NCI-H2029 treated with DMSO at 0.1 percent for 48 hours (cell line): Measurements from ENCODE around the gene SPAG9.

Experiments used
- DNase-seq: peaks from one replicate; lab custom pipeline; 2025; lab: John Stamatoyannopoulos, UW

Gene SPAG9

GRCh38 chr17:50939542-50939794, 181.2 kb downstream of the SPAG9 start:
- no peak for DNase-seq

- no peak for DNase-seq
Measured at GRCh38 chr17:50938821-50939541, 181.7 kb downstream of the SPAG9 start.

- no peak for DNase-seq
Measured at GRCh38 chr17:50935996-50936266, 184.7 kb downstream of the SPAG9 start.

GRCh38 chr17:50935221-50935995, 185.3 kb downstream of the SPAG9 start:
- no peak for DNase-seq

- no peak for DNase-seq
Measured at GRCh38 chr17:50934672-50935220, 185.9 kb downstream of the SPAG9 start.

GRCh38 chr17:50934161-50934560, 186.5 kb downstream of the SPAG9 start:
- DNase-seq: no peak

- DNase-seq: no peak
Measured at GRCh38 chr17:50931144-50931908, 189.3 kb downstream of the SPAG9 start.

GRCh38 chr17:50928646-50929045, 192.0 kb downstream of the SPAG9 start:
- no peak for DNase-seq

- DNase-seq: no peak
Measured at GRCh38 chr17:50927287-50927686, 193.4 kb downstream of the SPAG9 start.

GRCh38 chr17:50926523-50926922, 194.1 kb downstream of the SPAG9 start:
- no peak for DNase-seq

- DNase-seq: no peak
Measured at GRCh38 chr17:50925296-50925891, 195.3 kb downstream of the SPAG9 start.

GRCh38 chr17:50924800-50925199, 195.9 kb downstream of the SPAG9 start:
- DNase-seq: no peak

- DNase-seq: no peak
Measured at GRCh38 chr17:50924300-50924699, 196.4 kb downstream of the SPAG9 start.

- DNase-seq: no peak
Measured at GRCh38 chr17:50923611-50924010, 197.1 kb downstream of the SPAG9 start.

- no peak for DNase-seq
Measured at GRCh38 chr17:50922721-50923405, 197.8 kb downstream of the SPAG9 start.

GRCh38 chr17:50922107-50922506, 198.6 kb downstream of the SPAG9 start:
- DNase-seq: no peak

GRCh38 chr17:50920891-50921586, 199.6 kb downstream of the SPAG9 start:
- no peak for DNase-seq

- DNase-seq: no peak
Measured at GRCh38 chr17:50920041-50920410, 200.6 kb downstream of the SPAG9 start.

GRCh38 chr17:50919321-50920040, 201.2 kb downstream of the SPAG9 start:
- DNase-seq: peak; percentile 16

- DNase-seq: no peak
Measured at GRCh38 chr17:50918933-50919296, 201.8 kb downstream of the SPAG9 start.
